K562 (cell line): ENCODE data around the gene SLC4A3. TPM values are rescaled to one million over a fixed set of nuclear protein-coding genes. Genes with fewer than 3 reads are reported as not detected.

Source experiments
- AFF1 ChIP-seq, 2 experiments: fragments of 450-650 bp; IDR thresholded peaks; 2 replicates each; pipeline ENCODE4 v1.6.1; 2018; ENCODE audit warnings: mild to moderate bottlenecking in 2 of 2, low read depth in 1 of 2; ENCODE audit not compliant: partially characterized antibody in 2 of 2
- EGR1 ChIP-seq: fragments of 450-650 bp; conservative IDR thresholded peaks from 2 replicates; pipeline ENCODE4 v1.6.1; 2017; ENCODE audit warnings: mild to moderate bottlenecking
- FOXK2 ChIP-seq, 2 experiments: fragments of 450-650 bp; IDR thresholded peaks in 1 of 2; conservative IDR thresholded peaks in 1 of 2; 2 replicates each; pipeline ENCODE4 v1.6.1; 2016; ENCODE audit warnings: low read depth in 2 of 2, mild to moderate bottlenecking in 1 of 2
- HDAC3 ChIP-seq: fragments of 450-650 bp; IDR thresholded peaks from 2 replicates; pipeline ENCODE4 v1.6.1; 2018; ENCODE audit warnings: borderline replicate concordance, mild to moderate bottlenecking, moderate library complexity; ENCODE audit not compliant: partially characterized antibody
- HDGF ChIP-seq: fragments of 450-650 bp; IDR thresholded peaks from 2 replicates; pipeline ENCODE4 v1.6.1; 2016
- IRF2 ChIP-seq: sonication (generic); formaldehyde crosslinking; IDR thresholded peaks from 2 replicates; pipeline ENCODE4 v1.8.1; 2022; ENCODE audit warnings: mild to moderate bottlenecking, missing genetic modification reagents
- NFIC ChIP-seq: fragments of 450-650 bp; IDR thresholded peaks from 2 replicates; pipeline ENCODE4 v1.6.1; 2017; ENCODE audit warnings: mild to moderate bottlenecking, inconsistent platforms
- PHF8 ChIP-seq: fragments of 200-600 bp; sonication (generic); IDR thresholded peaks from 2 replicates; pipeline ENCODE4 v1.6.1; 2012; ENCODE audit warnings: mixed run types, mild to moderate bottlenecking, inconsistent platforms, low read length, moderate library complexity, borderline replicate concordance
- PML ChIP-seq: IDR thresholded peaks from 2 replicates; pipeline ENCODE4 v1.6.1; 2012; ENCODE audit warnings: low read length, inconsistent platforms
- POLR2AphosphoS2 ChIP-seq: IDR thresholded peaks from 2 replicates; pipeline ENCODE4 v1.6.1; 2012; ENCODE audit warnings: low read length, improper control_type of control experiment
- SLC30A9 ChIP-seq: fragments of 250-450 bp; sonication (Bioruptor Pico); IDR thresholded peaks from 2 replicates; pipeline ENCODE4 v1.8.0; 2022; ENCODE audit warnings: mild to moderate bottlenecking, moderate library complexity
- TEAD1 ChIP-seq, 2 experiments: fragments of 450-650 bp in 1 of 2; sonication (generic) in 1 of 2; formaldehyde crosslinking; IDR thresholded peaks; 2 replicates each; pipeline versions ENCODE4 v1.4.0 to v1.8.0; 2020 to 2022; ENCODE audit warnings: mild to moderate bottlenecking in 2 of 2, missing genetic modification reagents in 1 of 2
- U2AF1 ChIP-seq: fragments of 200-400 bp; formaldehyde crosslinking; optimal IDR thresholded peaks from 2 replicates; pipeline ENCODE3; 2017; ENCODE audit warnings: mild to moderate bottlenecking, low read depth, low read length, moderate library complexity
- YY1 ChIP-seq, 3 experiments: IDR thresholded peaks; 2 replicates each; pipeline ENCODE4 v1.6.1; 2011; ENCODE audit warnings: low read length in 2 of 3, mild to moderate bottlenecking in 2 of 3, moderate library complexity in 2 of 3, borderline replicate concordance in 1 of 3, control low read depth in 1 of 3, low read depth in 1 of 3; ENCODE audit not compliant: insufficient read depth in 3 of 3, insufficient replicate concordance in 2 of 3, control insufficient read depth in 1 of 3, insufficient read length in 1 of 3; ENCODE audit errors: extremely low read depth in 1 of 3
- ZNF407 ChIP-seq: fragments of 450-650 bp; IDR thresholded peaks from 2 replicates; pipeline ENCODE4 v1.6.1; 2016; ENCODE audit warnings: low read depth
- polyA plus RNA-seq, 8 experiments: library from polyadenylated mRNA; depleted of rRNA in 4 of 8; stranded (reverse) in 5 of 8; unstranded in 3 of 8; fragments of >200 nt; fragmentation: Nextera tagmentation in 2 of 8; fragmentation: Illumina TruSeq in 1 of 8; extraction: Ambion mirVana in 2 of 8; extraction: Trizol in 1 of 8; gene quantifications; 2 replicates each; pipeline versions ENCODE4 v1.2.1 to v1.2.3, GENCODE V29; 2011 to 2014; ENCODE audit warnings: inconsistent platforms in 1 of 8, missing spikeins in 1 of 8
- total RNA-seq, 7 experiments: library from RNA; depleted of rRNA in 6 of 7; stranded (reverse); fragments of >200 nt in 6 of 7; fragmentation: Illumina TruSeq in 2 of 7; extraction: Trizol in 2 of 7; gene quantifications; 2 replicates each; pipeline versions ENCODE4 v1.2.1 to v1.2.3, GENCODE V29; 2011 to 2021; ENCODE audit warnings: low replicate concordance in 1 of 7

Gene SLC4A3
- total and polyA plus RNA-seq, 9 of the 15 experiments (the other 6 are each of a cell fraction or from before 2014, with no cell fraction given): 0.04 to 0.31 (median 0.16) TPM; not detected in 5

GRCh38 chr2:219595256-219595655 lies 32.2 kb upstream of the SLC4A3 start (continued):
- no peak for TF ChIP-seq TEAD1 (CRISPR knock-in tag; IDR thresholded peaks at IDR 0.05)
- no peak for TF ChIP-seq YY1 (IDR thresholded peaks at IDR 0.05; ENCODE audit: borderline replicate concordance in 1 of 3, control insufficient read depth in 1 of 3, extremely low read depth in 1 of 3, insufficient read depth in 3 of 3, insufficient read length in 1 of 3, insufficient replicate concordance in 2 of 3, low read depth in 1 of 3, low read length in 2 of 3)
- peak; percentile 30 for TF ChIP-seq HDAC3
- no peak for TF ChIP-seq IRF2 (CRISPR knock-in tag)
- no peak for TF ChIP-seq FOXK2 (conservative IDR thresholded peaks at IDR 0.05 in 1 of 2, IDR thresholded peaks at IDR 0.05 in 1 of 2; ENCODE audit: low read depth in 2 of 2)
- TF ChIP-seq ZNF407: no peak
- peak; percentile 23; the same call in 1 of the 2 replicates for TF ChIP-seq PML
- TF ChIP-seq U2AF1: no peak
- TF ChIP-seq AFF1 (IDR thresholded peaks at IDR 0.05; ENCODE audit: low read depth in 1 of 2, partially characterized antibody in 2 of 2): peak in 1 of 2 experiments; percentile 39
- TF ChIP-seq NFIC: peak; percentile 96
- TF ChIP-seq PHF8: no peak
- no peak for TF ChIP-seq HDGF
- TF ChIP-seq POLR2AphosphoS2: no peak
- no peak for TF ChIP-seq SLC30A9 (CRISPR knock-in tag)
- peak; percentile 85 for TF ChIP-seq EGR1
